A673 (cell line): ENCODE results near the gene NCCRP1.

Source experiments
- EZH2 ChIP-seq: fragments of 200-600 bp; sonication (generic); IDR thresholded peaks from 2 replicates; pipeline ENCODE4 v1.6.1; 2017; ENCODE audit warnings: borderline replicate concordance, low read depth, mild to moderate bottlenecking, mixed read lengths, antibody characterized with exemption, low read length; ENCODE audit not compliant: poor library complexity, severe bottlenecking
- TF ChIP-seq, protein P1 (sequence below): fragments of 300-800, 200-600 bp; sonication (generic); conservative IDR thresholded peaks from 2 replicates; pipeline ENCODE4 v1.5.1; 2017; ENCODE audit warnings: low read depth, mild to moderate bottlenecking, antibody characterized with exemption, low read length, moderate library complexity, mixed read lengths

- TF ChIP-seq, protein P1, sequence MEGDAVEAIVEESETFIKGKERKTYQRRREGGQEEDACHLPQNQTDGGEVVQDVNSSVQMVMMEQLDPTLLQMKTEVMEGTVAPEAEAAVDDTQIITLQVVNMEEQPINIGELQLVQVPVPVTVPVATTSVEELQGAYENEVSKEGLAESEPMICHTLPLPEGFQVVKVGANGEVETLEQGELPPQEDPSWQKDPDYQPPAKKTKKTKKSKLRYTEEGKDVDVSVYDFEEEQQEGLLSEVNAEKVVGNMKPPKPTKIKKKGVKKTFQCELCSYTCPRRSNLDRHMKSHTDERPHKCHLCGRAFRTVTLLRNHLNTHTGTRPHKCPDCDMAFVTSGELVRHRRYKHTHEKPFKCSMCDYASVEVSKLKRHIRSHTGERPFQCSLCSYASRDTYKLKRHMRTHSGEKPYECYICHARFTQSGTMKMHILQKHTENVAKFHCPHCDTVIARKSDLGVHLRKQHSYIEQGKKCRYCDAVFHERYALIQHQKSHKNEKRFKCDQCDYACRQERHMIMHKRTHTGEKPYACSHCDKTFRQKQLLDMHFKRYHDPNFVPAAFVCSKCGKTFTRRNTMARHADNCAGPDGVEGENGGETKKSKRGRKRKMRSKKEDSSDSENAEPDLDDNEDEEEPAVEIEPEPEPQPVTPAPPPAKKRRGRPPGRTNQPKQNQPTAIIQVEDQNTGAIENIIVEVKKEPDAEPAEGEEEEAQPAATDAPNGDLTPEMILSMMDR: no peak
- no peak for TF ChIP-seq EZH2
Measured at GRCh38 chr19:39148939-39149529, 47.7 kb upstream of the NCCRP1 start.
